ENCODE results near the gene SPATA31C2.

DNA sequence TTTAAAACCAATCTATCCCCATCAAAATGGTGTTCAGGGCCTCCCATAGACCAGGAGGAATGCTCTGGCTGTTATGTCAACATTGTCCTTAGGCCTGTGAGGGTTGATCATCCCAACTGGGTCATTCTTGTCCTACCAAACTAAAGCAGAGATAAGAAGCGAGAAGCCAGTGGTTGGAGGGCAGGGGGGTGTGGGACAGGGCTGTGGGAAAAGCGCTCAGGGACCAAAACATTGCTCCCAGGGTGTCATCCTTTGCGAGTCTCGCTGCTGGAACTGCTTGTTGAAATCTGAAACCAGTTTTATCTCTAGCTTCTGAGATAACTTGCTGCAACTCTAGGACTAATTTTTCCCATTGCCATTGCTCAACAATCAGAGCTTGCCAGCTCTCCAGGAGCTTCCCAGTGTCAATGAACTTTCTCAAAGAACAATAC, 48.1 kb downstream of the SPATA31C2 start:
- TF ChIP-seq, protein P1, sequence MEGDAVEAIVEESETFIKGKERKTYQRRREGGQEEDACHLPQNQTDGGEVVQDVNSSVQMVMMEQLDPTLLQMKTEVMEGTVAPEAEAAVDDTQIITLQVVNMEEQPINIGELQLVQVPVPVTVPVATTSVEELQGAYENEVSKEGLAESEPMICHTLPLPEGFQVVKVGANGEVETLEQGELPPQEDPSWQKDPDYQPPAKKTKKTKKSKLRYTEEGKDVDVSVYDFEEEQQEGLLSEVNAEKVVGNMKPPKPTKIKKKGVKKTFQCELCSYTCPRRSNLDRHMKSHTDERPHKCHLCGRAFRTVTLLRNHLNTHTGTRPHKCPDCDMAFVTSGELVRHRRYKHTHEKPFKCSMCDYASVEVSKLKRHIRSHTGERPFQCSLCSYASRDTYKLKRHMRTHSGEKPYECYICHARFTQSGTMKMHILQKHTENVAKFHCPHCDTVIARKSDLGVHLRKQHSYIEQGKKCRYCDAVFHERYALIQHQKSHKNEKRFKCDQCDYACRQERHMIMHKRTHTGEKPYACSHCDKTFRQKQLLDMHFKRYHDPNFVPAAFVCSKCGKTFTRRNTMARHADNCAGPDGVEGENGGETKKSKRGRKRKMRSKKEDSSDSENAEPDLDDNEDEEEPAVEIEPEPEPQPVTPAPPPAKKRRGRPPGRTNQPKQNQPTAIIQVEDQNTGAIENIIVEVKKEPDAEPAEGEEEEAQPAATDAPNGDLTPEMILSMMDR (IDR thresholded peaks at IDR 0.05; ENCODE audit: insufficient read depth, low read length, poor library complexity, severe bottlenecking): no peak
- no peak for TF ChIP-seq EZH2phosphoT487 (conservative IDR thresholded peaks at IDR 0.05; ENCODE audit: low read length)

Data from SU-DHL-6 (cell line).